Hepatocyte (in vitro differentiated cells): ENCODE measurements around the gene B4GALT7.

Experiments
- CTCF ChIP-seq: fragments of 200-600 bp; sonication (generic); IDR thresholded peaks from 2 replicates; pipeline ENCODE4 v1.5.1; 2016; ENCODE audit warnings: antibody characterized with exemption, mild to moderate bottlenecking; ENCODE audit not compliant: poor library complexity
- EZH2 ChIP-seq: fragments of 200-600 bp; sonication (generic); IDR thresholded peaks from 2 replicates; pipeline ENCODE4 v1.6.1; 2016; ENCODE audit warnings: antibody characterized with exemption, mild to moderate bottlenecking, borderline replicate concordance

GRCh38 chr5:177592010-177592834, 7.7 kb upstream of the B4GALT7 start, which contains the start of gene TMED9:
- no peak for TF ChIP-seq CTCF
- TF ChIP-seq EZH2, result no peak
